A549 treated with Mapracorat at 1 μM for 4 hours (cell line): Measurements from ENCODE around the gene S100A7. TPM values are rescaled to one million over a fixed set of nuclear protein-coding genes. Genes with fewer than 3 reads are reported as not detected.

Source experiments
- total RNA-seq: library from RNA; stranded (reverse); fragments of 200-300 nt; extraction: Qiagen RNA extraction; gene quantifications from 5 replicates; pipeline ENCODE4 v1.2.3, GENCODE V29; 2022

S100A7 gene
- not detected in 5 replicates for total RNA-seq

DNA sequence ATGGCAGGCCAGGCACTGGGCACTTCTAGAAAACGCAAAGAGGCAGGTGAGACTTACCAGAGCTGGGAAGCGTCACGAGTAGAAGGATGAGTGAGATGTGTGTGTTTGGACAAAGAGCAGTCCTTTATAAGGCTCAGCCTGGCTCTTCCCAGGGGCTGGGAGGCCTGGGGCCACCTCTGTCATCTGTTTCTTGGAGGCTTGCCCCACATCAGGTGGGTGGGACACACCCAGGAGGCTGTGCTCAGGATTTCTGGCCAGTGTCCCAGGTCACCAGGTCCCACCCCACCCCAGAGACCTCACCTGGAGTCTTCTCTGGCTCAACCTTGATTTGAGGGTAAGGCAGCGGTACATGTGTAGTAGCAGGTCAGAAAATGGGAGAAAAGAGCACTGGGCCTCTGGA is at the start of gene S100A7:
S100A7 (minus strand) TSS at position 101 of the 400 bp plus-strand sequence. CDS start 1,638 bp downstream, outside the sequence.

GRCh38 chr1:153415850-153416570 is 44.4 kb downstream of the S100A7 start, which contains the start of gene S100A7A:
S100A7A (plus strand) TSS chr1:153416520; CDS start chr1:153418083, 1,563 bp downstream.

Other genes with a start within 250 kb of the S100A7 start
- not detected in 5 replicates for gene PRR9, start 243.1 kb downstream of the S100A7 start, total RNA-seq
- not detected in 5 replicates for gene LORICRIN, start 201.0 kb downstream of the S100A7 start, total RNA-seq
- gene PGLYRP3, start 147.7 kb downstream of the S100A7 start, total RNA-seq: not detected in 5 replicates
- not detected in 5 replicates for gene PGLYRP4, start 111.8 kb downstream of the S100A7 start, total RNA-seq
- gene S100A9, start 102.8 kb downstream of the S100A7 start, total RNA-seq: 0.77 to 1.2 TPM (median 1.1 TPM) in 4 of 5 replicates, not detected in the other
- not detected in 5 replicates for gene S100A12, start 85.0 kb downstream of the S100A7 start, total RNA-seq
- not detected in 5 replicates for gene S100A8, start 69.6 kb downstream of the S100A7 start, total RNA-seq
- gene S100A7A, start 44.1 kb downstream of the S100A7 start, total RNA-seq: not detected in 5 replicates
- gene S100A6, start 75.3 kb upstream of the S100A7 start, total RNA-seq: 3,270 to 3,628 TPM (median 3,480 TPM) in 5 replicates
- 0.44 to 1.5 TPM (median 1.0 TPM) in 5 replicates for gene S100A5, start 80.3 kb upstream of the S100A7 start, total RNA-seq
- 1,612 to 1,772 TPM (median 1,681 TPM) in 5 replicates for gene S100A4, start 85.2 kb upstream of the S100A7 start, total RNA-seq
- 103 to 117 TPM (median 114 TPM) in 5 replicates for gene S100A3, start 88.6 kb upstream of the S100A7 start, total RNA-seq
- 20.2 to 30.6 TPM (median 26.9 TPM) in 5 replicates for gene S100A2, start 105.2 kb upstream of the S100A7 start, total RNA-seq
- 481 to 560 TPM (median 517 TPM) in 5 replicates for gene S100A16, start 152.5 kb upstream of the S100A7 start, total RNA-seq
- gene S100A14, start 155.7 kb upstream of the S100A7 start, total RNA-seq: 0.24 to 0.73 TPM (median 0.38 TPM) in 5 replicates
- gene S100A13, start 166.9 kb upstream of the S100A7 start, total RNA-seq: 169 to 188 TPM (median 172 TPM) in 5 replicates
- 0.72 to 1.2 TPM (median 0.93 TPM) in 5 replicates for gene S100A1, start 167.8 kb upstream of the S100A7 start, total RNA-seq
- 68.7 to 84.2 TPM (median 77.0 TPM) in 5 replicates for gene CHTOP, start 173.4 kb upstream of the S100A7 start, total RNA-seq
- gene SNAPIN, start 198.1 kb upstream of the S100A7 start, total RNA-seq: 57.2 to 64.5 TPM (median 57.6 TPM) in 5 replicates
- gene ILF2, start 210.3 kb upstream of the S100A7 start, total RNA-seq: 265 to 306 TPM (median 270 TPM) in 5 replicates
- gene NPR1, start 218.0 kb upstream of the S100A7 start, total RNA-seq: 1.2 to 2.1 TPM (median 1.6 TPM) in 5 replicates